Muscle layer of colon (tissue), 2 donors: ENCODE data around the gene GOLGA8T.
"Not testable (repeated sequence)": the region's sequence is repeated elsewhere in the genome, so short reads cannot be mapped to it uniquely, and the experiment has no call there.

Source experiments
- H3K27ac ChIP-seq: one replicate; pipeline ENCODE4 v1.7.0; 2013; ENCODE audit warnings: low read depth, mild to moderate bottlenecking, low read length, moderate library complexity
- H3K27me3 ChIP-seq, 2 donors: one replicate each; pipeline ENCODE4 v1.7.0; 2013; ENCODE audit warnings: low read length in 2 of 2, mild to moderate bottlenecking in 2 of 2; ENCODE audit not compliant: insufficient read depth in 2 of 2, control insufficient read depth in 1 of 2
- H3K36me3 ChIP-seq: one replicate; pipeline ENCODE4 v1.7.0; 2013; ENCODE audit warnings: mild to moderate bottlenecking, low read length; ENCODE audit not compliant: insufficient read depth
- H3K4me1 ChIP-seq: one replicate; pipeline ENCODE4 v1.7.0; 2013; ENCODE audit warnings: mild to moderate bottlenecking, low read length; ENCODE audit not compliant: insufficient read depth
- H3K4me3 ChIP-seq, 2 donors: one replicate each; pipeline ENCODE4 v1.7.0; 2013; ENCODE audit warnings: low read length in 2 of 2, low read depth in 1 of 2, mild to moderate bottlenecking in 1 of 2, moderate library complexity in 1 of 2
- H3K9ac ChIP-seq: one replicate; pipeline ENCODE4 v1.7.0; 2013; ENCODE audit warnings: low read length
- H3K9me3 ChIP-seq: one replicate; pipeline ENCODE4 v1.7.0; 2013; ENCODE audit warnings: mild to moderate bottlenecking, low read length
- donor health status: abdominal sarcoma.
- donor health status: Adenocarcinoma of cecum.

The GOLGA8T gene, protein sequence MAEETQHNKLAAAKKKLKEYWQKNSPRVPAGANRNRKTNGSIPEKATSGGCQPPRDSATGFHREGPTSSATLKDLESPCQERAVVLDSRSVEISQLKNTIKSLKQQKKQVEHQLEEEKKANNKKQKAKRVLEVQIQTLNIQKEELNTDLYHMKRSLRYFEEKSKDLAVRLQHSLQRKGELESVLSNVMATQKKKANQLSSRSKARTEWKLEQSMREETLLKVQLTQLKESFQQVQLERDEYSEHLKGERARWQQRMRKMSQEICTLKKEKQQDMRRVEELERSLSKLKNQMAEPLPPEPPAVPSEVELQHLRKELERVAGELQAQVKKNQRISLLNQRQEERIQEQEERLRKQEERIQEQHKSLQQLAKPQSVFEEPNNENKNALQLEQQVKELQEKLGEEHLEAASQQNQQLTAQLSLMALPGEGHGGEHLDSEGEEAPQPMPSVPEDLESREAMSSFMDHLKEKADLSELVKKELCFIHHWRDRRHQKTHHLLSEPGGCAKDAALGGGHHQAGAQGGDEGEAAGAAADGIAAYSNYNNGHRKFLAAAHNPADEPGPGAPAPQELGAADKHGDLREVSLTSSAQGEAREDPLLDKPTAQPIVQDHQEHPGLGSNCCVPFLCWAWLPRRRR

DNA sequence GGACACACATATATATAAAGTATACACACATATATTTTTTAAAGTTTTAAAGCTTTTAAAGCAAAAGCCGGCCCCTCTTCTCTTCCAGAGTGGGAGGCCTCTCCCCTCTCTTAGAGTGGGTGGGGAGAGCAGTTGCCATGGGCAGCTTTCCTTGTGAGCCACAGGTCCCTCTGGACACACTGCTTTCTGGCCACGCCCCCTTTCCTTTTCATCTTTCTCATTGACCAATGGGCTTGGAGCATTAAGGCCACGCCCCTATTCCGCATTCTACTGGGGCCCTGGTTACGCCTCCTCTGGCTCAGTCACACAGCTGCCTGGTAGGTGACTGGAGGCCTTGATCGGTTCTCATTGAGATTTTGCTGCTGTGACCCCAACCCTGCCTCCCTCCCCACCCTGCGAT lies at the start of gene GOLGA8T:
TSS of gene GOLGA8T (plus strand) at position 301 of the 400 bp plus-strand sequence. CDS start at position 399, 98 bp downstream.
- not testable (repeated sequence) for H3K27ac ChIP-seq, H3K9me3 ChIP-seq, H3K9ac ChIP-seq, H3K27me3 ChIP-seq, H3K4me3 ChIP-seq, H3K36me3 ChIP-seq, H3K4me1 ChIP-seq

DNA sequence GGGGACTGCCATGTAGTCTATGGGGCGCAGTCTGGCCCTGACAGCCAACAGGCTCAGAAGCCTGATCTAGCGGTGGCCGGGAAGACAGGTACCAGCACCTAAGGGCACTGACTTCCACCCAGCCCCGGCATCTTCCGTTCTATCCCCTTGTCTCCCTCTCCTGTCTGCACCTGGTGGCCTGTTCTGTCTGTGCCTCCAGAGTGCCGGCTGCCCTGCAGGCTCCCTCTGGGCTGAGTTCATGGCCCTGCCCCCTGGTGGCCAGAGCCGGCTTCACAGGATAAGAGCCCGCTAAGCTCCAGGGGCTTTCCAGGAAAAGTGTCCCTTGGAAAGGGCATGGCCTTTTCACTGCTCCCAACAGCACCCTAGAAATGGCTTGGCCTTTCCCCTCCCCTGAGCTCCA lies 37.0 kb upstream of the GOLGA8T start:
- not testable (repeated sequence) for H3K27me3 ChIP-seq, H3K36me3 ChIP-seq, H3K9me3 ChIP-seq, H3K27ac ChIP-seq, H3K4me3 ChIP-seq, H3K4me1 ChIP-seq, H3K9ac ChIP-seq

DNA sequence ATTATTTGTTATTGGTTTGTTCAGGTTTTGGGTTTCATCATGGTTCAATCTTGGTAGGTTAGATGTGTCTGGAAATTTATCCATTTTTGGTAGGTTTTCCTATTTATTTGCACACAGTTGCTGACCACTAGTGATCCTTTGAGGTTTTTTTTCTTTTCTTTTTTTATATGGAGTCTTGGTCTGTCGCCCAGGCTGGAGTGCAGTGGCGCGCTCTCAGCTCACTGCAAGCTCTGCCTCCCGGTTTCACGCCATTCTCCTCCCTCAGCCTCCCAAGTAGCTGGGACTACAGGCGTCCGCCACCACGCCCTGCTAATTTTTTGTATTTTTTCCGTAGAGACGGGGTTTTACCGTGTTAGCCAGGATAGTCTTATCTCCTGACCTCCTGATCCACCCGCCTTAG lies 32.0 kb upstream of the GOLGA8T start:
- not testable (repeated sequence) for H3K27ac ChIP-seq, H3K4me3 ChIP-seq, H3K9ac ChIP-seq

DNA sequence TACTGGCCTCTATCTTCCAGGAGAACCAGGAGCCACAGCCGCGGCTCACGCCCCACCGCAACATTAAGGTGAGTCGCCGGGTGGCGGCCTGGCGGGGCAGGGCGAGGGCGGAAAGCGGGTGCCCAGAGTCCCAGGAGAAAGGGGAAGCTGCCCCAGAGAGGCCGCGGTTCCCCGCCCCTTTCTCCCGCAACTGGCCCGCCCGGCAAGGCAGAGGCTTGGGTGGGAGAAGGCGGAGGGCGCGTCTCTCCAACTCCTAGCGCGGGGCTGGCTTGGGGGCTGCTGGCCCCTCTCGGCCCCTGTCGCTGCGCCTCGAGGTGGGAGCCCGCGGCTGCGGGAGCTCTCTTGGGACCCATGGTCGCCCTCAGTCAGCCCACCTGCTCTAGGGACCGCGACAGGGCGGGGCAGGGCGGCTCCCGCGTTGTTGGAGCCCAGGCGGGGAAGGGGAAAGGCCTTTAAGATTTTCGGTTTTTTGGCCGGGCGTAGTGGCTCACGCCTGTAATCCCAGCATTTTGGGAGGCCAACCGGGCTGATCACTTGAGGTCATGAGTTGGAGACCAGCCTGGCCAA lies 30.8 kb upstream of the GOLGA8T start:
- H3K4me1 ChIP-seq, H3K4me3 ChIP-seq, H3K27me3 ChIP-seq: not testable (repeated sequence)

More for the DNA sequence above, 32.0 kb upstream of the GOLGA8T start:
- not testable (repeated sequence) for H3K36me3 ChIP-seq, H3K27me3 ChIP-seq, H3K4me1 ChIP-seq, H3K9me3 ChIP-seq

DNA sequence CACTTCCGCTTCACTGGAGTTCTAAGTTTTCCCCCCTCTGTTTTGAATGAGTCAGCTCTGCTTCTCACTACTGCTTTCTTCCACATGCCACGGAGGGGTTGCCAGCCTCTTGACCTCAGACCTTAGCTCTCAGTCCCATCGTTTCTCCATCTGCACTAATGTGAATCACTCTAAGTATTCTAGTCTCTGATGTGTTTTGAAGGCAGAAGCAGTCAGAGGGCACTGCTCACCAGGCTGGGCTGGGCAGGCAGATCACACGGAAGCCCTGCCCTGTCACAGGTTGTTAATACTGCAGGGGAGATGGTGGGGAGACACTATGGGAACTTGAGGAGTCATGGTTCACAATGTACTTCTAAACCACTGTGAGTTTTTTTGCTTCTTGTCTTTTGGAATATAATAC lies 24.3 kb upstream of the GOLGA8T start:
- H3K9ac ChIP-seq, H3K36me3 ChIP-seq, H3K4me1 ChIP-seq, H3K27me3 ChIP-seq, H3K9me3 ChIP-seq, H3K4me3 ChIP-seq, H3K27ac ChIP-seq: not testable (repeated sequence)

More for the DNA sequence above, 30.8 kb upstream of the GOLGA8T start:
- H3K27ac ChIP-seq, H3K9ac ChIP-seq, H3K36me3 ChIP-seq, H3K9me3 ChIP-seq: not testable (repeated sequence)

DNA sequence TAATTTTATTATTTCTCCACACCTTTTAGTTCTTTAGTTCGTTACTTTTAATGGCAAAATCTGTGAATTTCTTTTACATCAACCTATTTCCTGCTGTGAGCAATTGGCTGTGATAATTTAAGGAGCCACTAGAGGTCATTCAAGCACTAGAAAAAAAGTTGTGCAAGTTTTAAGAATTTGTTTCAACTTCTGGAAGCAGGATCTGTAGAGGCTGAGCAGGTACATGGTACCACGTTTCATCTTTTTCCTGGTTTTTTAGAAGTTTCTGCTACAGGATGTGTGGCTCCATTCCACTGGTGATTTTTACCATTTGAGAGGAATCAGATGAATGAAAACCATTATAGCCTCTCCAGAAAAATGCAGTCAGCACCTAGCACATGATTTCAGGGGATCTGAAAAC lies 4.8 kb upstream of the GOLGA8T start:
- H3K9ac ChIP-seq, H3K9me3 ChIP-seq, H3K4me1 ChIP-seq, H3K36me3 ChIP-seq, H3K27me3 ChIP-seq, H3K27ac ChIP-seq, H3K4me3 ChIP-seq: not testable (repeated sequence)

DNA sequence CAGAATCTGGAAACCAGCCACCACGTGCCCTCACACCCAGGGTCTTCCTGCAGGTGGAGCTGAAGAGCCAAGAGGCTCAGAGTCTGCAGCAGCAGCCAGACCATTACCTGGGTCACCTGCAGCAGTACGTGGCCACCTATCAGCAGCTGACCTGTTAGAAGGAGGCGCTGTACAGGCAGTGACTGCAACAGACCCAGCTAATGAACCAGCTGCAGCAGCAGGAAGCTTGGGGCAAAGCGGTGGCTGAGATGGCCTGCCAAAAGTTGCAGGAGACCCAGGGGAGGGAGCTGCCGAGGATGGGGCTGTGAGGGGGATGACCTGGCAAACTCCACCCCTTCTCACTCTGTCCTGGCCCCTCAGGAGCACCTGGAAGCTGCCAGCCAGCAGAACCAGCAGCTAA lies 8.4 kb downstream of the GOLGA8T start:
- not testable (repeated sequence) for H3K27ac ChIP-seq, H3K4me1 ChIP-seq, H3K9me3 ChIP-seq, H3K27me3 ChIP-seq, H3K9ac ChIP-seq, H3K4me3 ChIP-seq, H3K36me3 ChIP-seq

DNA sequence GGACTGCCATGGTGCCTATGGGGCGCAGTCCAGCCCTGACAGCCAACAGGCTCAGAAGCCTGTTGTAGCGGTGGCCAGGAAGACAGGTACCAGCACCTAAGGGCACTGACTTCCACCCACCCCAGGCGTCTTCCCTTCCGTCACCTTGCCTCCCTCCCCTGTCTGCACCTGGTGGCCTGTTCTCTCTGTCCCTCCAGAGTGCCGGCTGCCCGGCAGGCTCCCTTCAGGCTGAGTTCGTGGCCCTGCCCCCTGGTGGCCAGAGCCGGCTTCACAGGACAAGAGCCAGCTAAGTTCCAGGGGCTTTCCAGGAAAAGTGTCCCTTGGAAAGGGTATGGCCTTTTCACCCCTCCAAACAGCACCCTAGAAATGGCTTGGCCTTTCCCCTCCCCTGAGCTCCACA lies 15.0 kb downstream of the GOLGA8T start:
- H3K9me3 ChIP-seq, H3K27ac ChIP-seq, H3K9ac ChIP-seq, H3K27me3 ChIP-seq, H3K4me1 ChIP-seq, H3K4me3 ChIP-seq, H3K36me3 ChIP-seq: not testable (repeated sequence)

DNA sequence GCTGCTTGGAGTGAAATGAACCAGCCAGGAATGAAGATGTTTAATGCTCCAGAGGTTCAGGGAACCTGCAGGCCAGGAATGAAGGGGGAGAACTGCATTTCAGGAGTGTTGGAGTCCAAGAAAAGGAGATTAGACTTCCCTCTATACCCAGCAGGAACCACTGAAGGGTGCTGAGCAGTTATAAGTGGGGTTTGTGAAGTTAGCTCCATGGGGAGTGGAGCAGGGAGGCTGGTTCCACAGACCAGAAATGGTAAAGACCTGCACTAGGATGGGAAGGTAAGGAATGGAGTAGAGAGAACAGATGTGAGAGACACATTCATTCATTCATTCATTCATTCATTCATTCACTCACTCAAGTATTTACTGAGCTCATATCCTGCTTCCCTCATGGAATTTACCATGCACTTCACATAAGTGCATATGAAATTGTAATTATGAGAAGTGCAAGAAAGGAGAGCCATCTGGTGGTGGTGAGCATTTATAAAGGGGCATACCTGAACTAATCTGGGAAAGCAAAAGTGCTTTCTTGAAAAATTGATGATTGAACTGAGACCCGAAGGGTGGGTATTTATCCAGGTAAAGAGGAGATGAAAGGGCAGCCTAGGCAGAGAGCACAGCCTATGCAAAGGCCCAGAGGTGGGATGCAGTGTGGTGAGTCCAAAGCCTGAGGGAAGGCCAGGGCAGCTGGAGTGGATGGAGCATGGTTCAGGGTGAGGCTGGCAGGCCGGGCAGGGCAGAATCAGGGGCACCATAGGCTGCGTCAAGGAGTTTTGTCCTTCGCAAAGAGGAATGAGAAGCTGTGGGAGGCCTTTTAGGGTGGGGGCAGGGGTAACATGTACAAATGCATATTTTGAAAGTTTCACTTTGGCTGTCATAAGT lies 27.9 kb downstream of the GOLGA8T start:
- H3K36me3 ChIP-seq, H3K4me1 ChIP-seq, H3K9ac ChIP-seq, H3K27ac ChIP-seq, H3K27me3 ChIP-seq, H3K4me3 ChIP-seq, H3K9me3 ChIP-seq: not testable (repeated sequence)

DNA sequence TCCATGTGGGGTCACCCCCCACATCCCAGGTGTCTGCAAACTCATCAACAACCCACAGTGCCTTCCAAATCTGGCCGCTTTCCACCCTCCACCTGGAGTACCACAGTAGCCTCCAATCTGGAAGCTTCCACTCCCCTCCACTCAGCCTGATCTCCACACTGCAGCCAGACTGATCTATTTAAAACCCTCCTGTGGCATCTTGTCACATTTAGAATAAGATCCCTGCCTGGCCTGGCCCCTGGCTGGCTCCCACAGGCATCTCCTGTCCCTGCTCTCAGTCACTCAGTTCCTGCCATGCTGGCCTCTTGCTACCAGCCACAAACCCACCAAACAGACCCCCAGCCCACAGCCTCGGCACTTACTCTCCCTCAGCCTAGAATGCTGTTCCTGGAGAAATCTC lies 28.9 kb downstream of the GOLGA8T start:
- H3K9ac ChIP-seq: not testable (repeated sequence)

DNA sequence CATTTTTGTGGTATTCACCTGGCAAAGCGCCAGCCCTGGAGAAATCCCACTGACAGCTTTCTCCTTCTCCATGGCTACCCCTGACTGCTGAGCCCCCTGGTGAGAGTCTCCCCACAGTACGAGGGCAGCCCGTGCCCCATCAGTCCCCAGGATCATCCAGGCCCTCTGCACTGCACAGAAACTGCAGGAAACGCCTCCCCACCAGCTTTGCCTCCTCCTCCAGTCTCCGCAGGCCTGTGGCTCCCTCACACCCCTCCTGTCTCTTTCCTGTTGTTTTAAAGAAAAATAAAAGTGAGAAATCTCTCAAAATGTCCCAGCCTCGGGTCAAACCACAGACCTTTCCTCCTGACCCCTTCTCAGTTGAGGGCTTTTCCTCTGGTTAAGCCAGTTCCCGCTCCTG lies 29.4 kb downstream of the GOLGA8T start:
- H3K9ac ChIP-seq, H3K27ac ChIP-seq, H3K9me3 ChIP-seq, H3K27me3 ChIP-seq, H3K4me3 ChIP-seq, H3K4me1 ChIP-seq, H3K36me3 ChIP-seq: not testable (repeated sequence)

More for the DNA sequence above, 28.9 kb downstream of the GOLGA8T start:
- not testable (repeated sequence) for H3K27me3 ChIP-seq, H3K4me3 ChIP-seq, H3K27ac ChIP-seq, H3K9me3 ChIP-seq, H3K4me1 ChIP-seq, H3K36me3 ChIP-seq
